Activated CD4-positive, alpha-beta T cell treated with anti-CD3 and anti-CD28 coated beads for 36 hours (primary cell): ENCODE data around the gene GADD45B. TPM values are rescaled to one million over a fixed set of nuclear protein-coding genes. Genes with fewer than 3 reads are reported as not detected.
"Not testable (repeated sequence)": the region's sequence is repeated elsewhere in the genome, so short reads cannot be mapped to it uniquely, and the experiment has no call there.

ENCODE experiments used
- ATAC-seq: fragments of 200-7000 bp; cut with Tn5 transposase; one replicate; pipeline ENCODE4 v1.10.0; 2021; ENCODE audit warnings: mild to moderate bottlenecking, moderate library complexity
- CTCF ChIA-PET: fragments of 350-600 bp; sonication (Branson Sonifier 250); formaldehyde crosslinking; loops from one replicate; lab custom pipeline; 2021; ENCODE audit warnings: antibody characterized with exemption; lab: Charles Lee
- POLR2A ChIA-PET: fragments of 350-600 bp; sonication (Branson Sonifier 250); formaldehyde crosslinking; loops from one replicate; lab custom pipeline; 2021; ENCODE audit warnings: antibody characterized with exemption, inconsistent platforms; lab: Charles Lee
- DNase-seq: peaks from one replicate; pipeline ENCODE4 v3.0.0-alpha.2; 2020
- H3K27ac Mint-ChIP-seq: one replicate; pipeline ENCODE4 v1.8.0; 2021; ENCODE audit warnings: mixed read lengths
- H3K27me3 Mint-ChIP-seq: one replicate; pipeline ENCODE4 v1.8.0; 2021; ENCODE audit warnings: mixed read lengths
- H3K36me3 Mint-ChIP-seq: one replicate; pipeline ENCODE4 v1.8.0; 2021; ENCODE audit warnings: low read depth, mixed read lengths
- H3K4me1 Mint-ChIP-seq: one replicate; pipeline ENCODE4 v1.8.0; 2021; ENCODE audit warnings: mixed read lengths
- H3K4me3 Mint-ChIP-seq: one replicate; pipeline ENCODE4 v1.8.0; 2021; ENCODE audit warnings: mild to moderate bottlenecking, moderate library complexity, mixed read lengths
- H3K9me3 Mint-ChIP-seq: one replicate; pipeline ENCODE4 v1.8.0; 2021; ENCODE audit warnings: low read depth, mixed read lengths
- intact Hi-C, 2 experiments: fragments of 100-400 bp; cut with DNase I in 1 of 2; cut with micrococcal nuclease in 1 of 2; formaldehyde crosslinking; loops; one replicate each; pipeline versions ENCODE4 v1.14.2 to v1.15.1; 2022 to 2024; cut with DNase I, micrococcal nuclease
- total RNA-seq, 2 experiments: library from RNA; stranded (reverse); gene quantifications; one replicate each; pipeline ENCODE4 v1.2.3, GENCODE V29; 2021

Gene GADD45B
- total RNA-seq, 2 experiments from 2014 or later: 57.7 to 71.2 TPM

DNA sequence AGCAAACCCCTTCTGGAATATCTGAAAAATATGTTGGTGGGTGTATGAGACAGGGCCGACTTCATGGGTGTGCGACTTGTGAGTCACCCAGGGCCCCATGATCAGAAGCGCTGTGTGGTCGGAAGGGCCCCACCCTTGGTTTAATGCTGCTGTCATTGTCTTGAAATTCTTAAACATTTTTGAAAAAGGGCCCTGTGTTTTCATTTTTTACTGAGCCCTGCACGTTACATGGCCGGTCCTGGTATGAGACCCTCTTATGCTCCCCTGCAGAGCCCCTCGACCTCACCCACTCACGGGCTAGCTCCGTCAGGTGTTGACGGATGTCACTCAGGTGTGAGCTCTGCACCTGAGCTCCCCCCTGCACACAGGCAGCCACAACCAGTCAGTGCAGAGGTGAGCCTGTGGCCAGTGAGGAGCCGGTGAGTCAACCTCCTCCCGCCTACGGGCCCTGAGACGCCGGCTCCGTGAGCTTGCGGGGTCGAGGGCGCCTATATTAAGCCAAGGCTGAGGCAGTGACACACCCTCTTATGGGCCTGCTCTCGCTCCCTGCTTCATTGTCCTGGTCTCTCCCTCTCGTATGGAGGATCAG is 27.7 kb downstream of the GADD45B start:
- ChIA-PET POLR2A (interaction anchor here (0.6 to 2.5 kb wide), 3 partner anchors 24 to 117 kb away, joined by 3 to 15 read pairs (median 7); partner anchors contain the start of gene GADD45B), CTCF (interaction anchor here (0.8 to 1.5 kb wide), 5 partner anchors 9 to 110 kb away, joined by 3 to 6 read pairs (median 3); partner anchors contain the start of gene GADD45B)
- ATAC-seq (peak; percentile 88), DNase-seq (peak; percentile 85)
- intact Hi-C loops: loop anchor here in 1 of 2 experiments (1.0 to 2.0 kb wide), 2 partner anchors 25 to 50 kb away; no protein-coding TSS in a partner anchor
- Mint-ChIP-seq H3K4me1 (peaks cover 26% of the 10 kb centered on the region), H3K9me3 (no peaks in the 10 kb centered on the region), H3K4me3 (no peak overlapping the region), H3K36me3 (no peaks in the 10 kb centered on the region), H3K27ac (peak overlapping the region; percentile 58), H3K27me3 (peaks cover 10% of the 10 kb centered on the region)

DNA sequence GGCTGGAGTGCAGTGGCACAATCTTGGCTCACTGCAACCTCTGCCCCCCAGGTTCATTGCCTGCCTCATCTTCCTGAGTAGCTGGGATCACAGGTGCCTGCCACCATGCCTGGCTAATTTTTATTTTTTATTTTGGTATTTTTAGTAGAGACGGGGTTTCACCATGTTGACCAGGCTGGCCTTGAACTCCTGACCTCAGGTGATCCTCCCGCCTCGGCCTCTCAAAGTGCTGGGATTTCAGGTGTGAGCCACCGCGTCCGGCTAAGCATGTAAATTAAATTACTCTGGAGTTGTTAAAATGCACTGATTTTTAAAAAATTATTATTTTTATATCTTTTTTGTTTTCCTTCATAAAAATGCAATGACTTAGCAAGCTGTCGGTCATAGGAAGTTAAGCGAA is 30.7 kb downstream of the GADD45B start:
- H3K27ac Mint-ChIP-seq, ATAC-seq, H3K27me3 Mint-ChIP-seq, POLR2A ChIA-PET, DNase-seq, H3K4me3 Mint-ChIP-seq, H3K36me3 Mint-ChIP-seq, H3K9me3 Mint-ChIP-seq: not testable (repeated sequence)
- CTCF ChIA-PET: interaction anchor here (0.6 to 1.0 kb wide), 2 partner anchors 80 to 141 kb away, joined by 3 read pairs; no protein-coding TSS in a partner anchor
- intact Hi-C loops: loop anchor here in 1 of 2 experiments (1.0 kb wide), 1 partner anchor 93 kb away; no protein-coding TSS in a partner anchor
- H3K4me1 Mint-ChIP-seq: peaks cover 26% of the 10 kb centered on the region

DNA sequence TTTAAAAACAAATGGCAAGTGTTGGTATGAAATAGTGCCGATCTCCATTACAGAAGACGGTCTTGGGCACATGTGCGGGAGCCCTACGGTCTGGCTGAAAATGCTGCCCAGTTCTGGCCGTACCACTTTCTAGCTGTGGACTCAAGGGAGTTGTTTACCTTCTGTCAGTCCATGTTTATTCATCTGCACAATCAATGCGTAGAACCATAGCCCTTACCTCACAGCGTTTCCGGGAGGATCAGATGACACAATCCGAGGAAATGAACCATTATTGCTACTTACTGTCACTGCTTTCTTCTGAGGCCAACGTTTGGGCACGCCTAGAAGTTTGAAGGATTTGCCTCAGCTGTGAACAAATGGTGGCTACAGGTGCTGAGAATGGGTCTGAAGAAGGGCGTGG is 31.2 kb downstream of the GADD45B start:
- DNase-seq (peak; percentile 57), ATAC-seq (peak; percentile 68)
- H3K4me1 Mint-ChIP-seq: peaks cover 26% of the 10 kb centered on the region
- H3K9me3 Mint-ChIP-seq: no peaks in the 10 kb centered on the region
- H3K4me3 Mint-ChIP-seq: no peak overlapping the region
- H3K27ac Mint-ChIP-seq: peak overlapping the region; percentile 72
- intact Hi-C loops: loop anchor here in 1 of 2 experiments (1.0 kb wide), 1 partner anchor 92 kb away; no protein-coding TSS in a partner anchor
- H3K27me3 Mint-ChIP-seq: peaks cover 4% of the 10 kb centered on the region
- H3K36me3 Mint-ChIP-seq: no peaks in the 10 kb centered on the region
- ChIA-PET CTCF (interaction anchor here (0.6 to 1.0 kb wide), 2 partner anchors 80 to 141 kb away, joined by 3 read pairs; no protein-coding TSS in a partner anchor), POLR2A (no interaction called here)

DNA sequence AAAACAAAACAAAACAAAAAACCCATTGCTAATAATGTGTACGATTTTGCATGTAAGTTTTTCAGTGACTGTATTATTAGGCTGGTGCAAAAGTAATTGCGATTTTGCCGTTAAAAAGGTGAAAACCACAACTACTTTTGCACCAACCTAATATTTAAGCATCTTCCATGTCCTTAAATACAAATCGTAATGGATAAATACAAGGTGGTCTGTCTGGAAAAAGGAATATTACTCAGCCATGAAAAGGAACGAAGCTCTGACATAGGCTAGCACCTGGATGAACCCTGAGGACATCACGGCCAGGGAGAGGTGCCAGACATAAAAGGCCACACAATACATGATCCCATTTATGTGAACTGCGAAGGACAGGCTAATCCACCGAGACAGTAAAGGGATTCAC is 33.2 kb downstream of the GADD45B start:
- Mint-ChIP-seq H3K9me3 (no peaks in the 10 kb centered on the region), H3K27me3 (peaks cover 4% of the 10 kb centered on the region), H3K27ac (no peak overlapping the region), H3K4me3 (no peak overlapping the region), H3K4me1 (peaks cover 14% of the 10 kb centered on the region), H3K36me3 (no peaks in the 10 kb centered on the region)
- ChIA-PET CTCF (interaction anchor here (0.6 to 0.8 kb wide), 3 partner anchors 53 to 516 kb away, joined by 3 to 6 read pairs (median 3); no protein-coding TSS in a partner anchor), POLR2A (no interaction called here)
- ATAC-seq (no peak), DNase-seq (no peak)
- intact Hi-C loops: no loop called here

DNA sequence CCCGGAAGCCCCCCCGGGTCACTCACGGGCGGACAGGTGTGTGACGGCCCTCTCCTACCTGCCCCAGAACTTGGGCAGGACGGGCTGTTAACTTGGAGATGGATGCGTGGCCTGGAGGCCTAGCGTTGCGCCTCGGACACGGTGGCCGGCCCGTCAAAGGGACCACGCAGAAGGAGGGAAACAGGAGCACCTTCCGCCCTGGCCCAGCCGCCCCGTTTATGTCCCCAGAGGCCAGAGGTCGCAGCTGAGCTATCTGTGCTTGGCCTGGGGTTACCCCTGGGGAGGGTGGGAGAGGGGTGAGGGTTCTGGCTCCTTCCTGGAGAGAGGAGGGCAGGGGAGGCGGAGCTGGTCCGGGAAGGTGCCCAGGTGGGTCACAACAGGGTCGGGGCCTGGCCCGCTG is 35.6 kb downstream of the GADD45B start:
- Mint-ChIP-seq H3K4me3 (no peak overlapping the region), H3K4me1 (peaks cover 10% of the 10 kb centered on the region), H3K27me3 (peaks cover 2% of the 10 kb centered on the region), H3K9me3 (no peaks in the 10 kb centered on the region), H3K27ac (no peak overlapping the region), H3K36me3 (no peaks in the 10 kb centered on the region)
- ChIA-PET POLR2A (no interaction called here), CTCF (interaction anchor here (0.7 kb wide), 1 partner anchor 1617 kb away, joined by 4 read pairs; no protein-coding TSS in a partner anchor)
- no peak for ATAC-seq
- intact Hi-C loops: no loop called here
- no peak for DNase-seq

DNA sequence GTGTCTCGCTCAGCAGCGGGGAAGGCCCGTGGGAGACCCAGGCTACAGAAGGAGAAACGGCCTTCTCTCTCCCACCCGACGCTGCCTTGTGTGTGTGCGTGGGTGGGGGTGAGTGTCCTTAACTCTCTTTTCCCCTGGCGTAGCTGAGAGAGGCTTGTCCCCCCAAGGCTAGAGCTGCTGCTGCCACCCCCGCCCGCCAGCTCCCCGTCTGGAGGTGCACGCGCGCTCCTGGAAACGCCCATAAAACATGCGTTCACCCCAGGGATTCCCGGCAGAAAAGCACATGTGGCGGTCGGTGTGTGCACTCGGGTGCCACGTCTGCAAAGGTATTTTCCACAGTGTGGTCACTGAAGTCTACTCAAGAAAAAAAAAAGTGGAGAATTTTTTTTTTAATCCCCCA is 36.1 kb downstream of the GADD45B start:
- Mint-ChIP-seq H3K27me3 (peaks cover 2% of the 10 kb centered on the region), H3K36me3 (no peaks in the 10 kb centered on the region), H3K4me3 (no peak overlapping the region), H3K4me1 (peaks cover 9% of the 10 kb centered on the region), H3K27ac (no peak overlapping the region), H3K9me3 (no peaks in the 10 kb centered on the region)
- CTCF ChIA-PET: no interaction called here
- POLR2A ChIA-PET: interaction anchor here (0.7 kb wide), 1 partner anchor 263 kb away, joined by 3 read pairs; no protein-coding TSS in a partner anchor
- DNase-seq (no peak), ATAC-seq (no peak)
- intact Hi-C loops: no loop called here

DNA sequence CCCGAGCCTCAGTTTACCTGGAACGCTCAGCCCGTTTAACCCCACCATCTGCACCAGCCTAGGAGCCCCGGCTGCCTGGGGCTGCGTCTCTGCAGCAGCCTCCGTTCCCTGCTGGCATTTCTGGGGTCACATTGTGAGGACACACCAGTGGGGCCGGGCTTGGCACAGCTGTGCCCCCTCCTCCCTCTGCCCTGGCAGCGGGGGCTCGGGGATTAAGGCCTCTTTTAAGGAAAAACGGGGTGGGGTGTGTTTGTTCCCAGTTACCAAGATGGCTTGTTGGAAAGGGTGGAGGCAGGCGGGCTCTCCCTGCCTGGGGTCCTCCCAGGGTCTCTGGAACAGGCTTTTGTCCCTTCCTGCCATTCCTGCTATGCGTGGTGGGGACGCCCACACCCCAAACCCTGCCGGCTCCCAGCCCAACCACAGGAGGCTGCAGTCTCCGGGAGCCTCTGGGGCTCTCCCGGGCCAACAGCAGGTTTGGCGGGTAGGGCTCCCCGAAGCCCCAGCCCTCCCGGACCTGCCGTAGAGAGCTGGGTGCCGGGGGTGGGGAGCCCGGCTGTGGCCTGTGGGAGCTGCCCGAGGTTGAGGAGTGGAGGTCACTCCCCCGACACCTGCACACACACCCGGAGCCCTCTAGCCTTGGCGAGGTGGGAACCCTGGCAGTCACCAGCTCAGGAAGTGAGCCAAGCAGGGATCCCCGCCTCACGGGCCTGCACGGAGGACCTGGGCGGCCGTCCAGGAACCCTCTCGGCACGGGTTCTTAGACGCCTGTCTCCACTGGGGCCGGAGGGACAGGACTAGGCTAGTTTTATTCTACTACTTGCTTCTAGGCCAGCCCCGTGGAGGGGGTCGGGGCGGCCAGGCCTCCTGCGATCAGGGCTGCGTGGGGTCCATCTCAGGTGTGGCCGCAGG is 36.9 kb downstream of the GADD45B start:
- H3K27ac Mint-ChIP-seq: no peak overlapping the region
- ATAC-seq (no peak), DNase-seq (no peak)
- no peaks in the 10 kb centered on the region for H3K27me3 Mint-ChIP-seq
- H3K4me1 Mint-ChIP-seq: peaks cover 3% of the 10 kb centered on the region
- no peaks in the 10 kb centered on the region for H3K9me3 Mint-ChIP-seq
- H3K4me3 Mint-ChIP-seq: no peak overlapping the region
- POLR2A ChIA-PET: interaction anchor here (0.7 kb wide), 1 partner anchor 262 kb away, joined by 3 read pairs; no protein-coding TSS in a partner anchor
- CTCF ChIA-PET: no interaction called here
- intact Hi-C loops: no loop called here
- H3K36me3 Mint-ChIP-seq: no peaks in the 10 kb centered on the region

DNA sequence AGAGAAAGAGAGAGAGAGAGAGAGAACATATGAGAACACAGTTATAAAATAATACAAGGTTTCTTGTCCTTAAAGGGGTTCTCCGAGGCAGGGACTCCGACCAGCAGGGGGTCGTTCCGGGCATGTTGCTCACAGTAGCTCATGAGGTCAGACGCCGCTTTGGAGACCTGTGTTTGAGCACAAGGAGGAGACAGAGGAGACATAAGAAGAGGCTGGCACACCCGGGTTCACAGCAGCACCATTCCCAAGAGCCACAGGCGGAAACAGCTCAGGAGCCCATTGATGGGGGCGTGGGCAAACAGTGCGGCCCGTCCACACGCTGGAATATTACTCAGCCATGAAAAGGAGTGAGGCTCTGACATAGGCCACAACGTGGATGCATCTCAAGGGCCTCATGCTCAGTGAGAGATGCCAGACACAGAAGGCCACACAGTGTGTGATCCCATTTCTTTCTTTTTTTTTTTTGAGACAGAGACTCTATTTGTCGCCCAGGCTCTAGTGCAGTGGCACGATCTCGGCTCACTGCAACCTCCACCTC is 39.1 kb downstream of the GADD45B start:
- intact Hi-C loops: no loop called here
- Mint-ChIP-seq H3K36me3 (no peaks in the 10 kb centered on the region), H3K4me1 (peaks cover 8% of the 10 kb centered on the region), H3K27ac (no peak overlapping the region), H3K9me3 (no peaks in the 10 kb centered on the region), H3K4me3 (no peak overlapping the region), H3K27me3 (no peaks in the 10 kb centered on the region)
- POLR2A ChIA-PET: no interaction called here
- no peak for ATAC-seq
- no peak for DNase-seq
- CTCF ChIA-PET: interaction anchor here (0.6 kb wide), 1 partner anchor 35 kb away, joined by 3 read pairs; no protein-coding TSS in a partner anchor

DNA sequence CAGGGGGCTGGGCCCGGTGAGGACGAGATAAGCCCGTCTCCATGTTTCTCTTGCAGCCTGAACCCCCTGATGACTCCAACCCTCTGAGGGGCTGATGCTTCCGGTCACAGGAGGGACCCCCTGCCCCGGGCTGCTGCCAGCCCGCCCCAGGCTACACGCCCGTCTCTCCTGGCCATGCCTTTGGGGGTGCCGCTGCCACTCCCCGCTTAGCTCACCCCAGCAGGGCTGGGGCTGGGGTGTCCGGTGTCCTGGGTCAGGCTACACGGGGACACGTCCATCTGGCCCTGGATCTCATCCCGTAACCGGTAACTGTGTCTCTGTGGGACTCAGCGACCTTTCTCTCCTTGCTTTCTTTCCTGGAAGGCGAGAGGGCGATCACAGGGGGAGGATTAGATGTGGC is 40.8 kb downstream of the GADD45B start:
- DNase-seq: no peak
- ChIA-PET POLR2A (no interaction called here), CTCF (no interaction called here)
- Mint-ChIP-seq H3K36me3 (no peaks in the 10 kb centered on the region), H3K4me3 (no peak overlapping the region), H3K9me3 (no peaks in the 10 kb centered on the region), H3K27ac (no peak overlapping the region), H3K27me3 (no peaks in the 10 kb centered on the region), H3K4me1 (peaks cover 8% of the 10 kb centered on the region)
- no peak for ATAC-seq
- intact Hi-C loops: no loop called here

DNA sequence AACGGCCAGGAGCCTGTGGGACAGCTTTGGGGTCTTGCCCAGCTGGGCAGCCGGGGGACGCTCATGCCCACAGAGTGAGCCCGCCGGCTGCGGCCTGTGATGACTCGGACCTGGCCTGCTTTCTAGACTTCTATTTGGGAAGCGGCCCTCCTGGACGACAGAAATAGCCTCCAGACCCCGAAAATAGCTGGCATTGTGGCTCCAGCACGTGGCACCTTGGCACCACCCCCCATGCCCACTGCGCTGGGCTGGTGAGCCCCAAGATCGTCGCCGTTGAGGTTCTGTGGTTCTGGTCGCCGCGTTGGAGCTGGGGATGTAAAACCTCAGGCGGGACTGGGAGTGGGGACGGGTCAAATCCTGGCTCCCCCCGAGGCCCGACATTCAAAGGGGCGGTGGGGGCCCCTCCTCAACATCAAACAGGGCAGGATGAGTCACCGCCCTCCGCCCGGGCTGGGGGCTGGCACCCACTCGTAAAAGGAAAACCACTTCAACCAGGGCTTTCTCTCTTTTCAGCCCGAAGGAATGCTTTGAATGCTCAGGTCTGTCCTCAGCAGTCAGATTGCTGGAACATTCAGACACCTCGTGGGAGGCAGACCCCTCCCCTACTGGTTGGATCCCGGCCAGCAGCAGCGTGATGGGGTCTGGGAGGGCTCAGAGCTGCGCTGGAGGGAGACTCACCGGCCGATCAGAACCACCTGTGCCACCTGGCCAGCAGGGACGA is 42.1 kb downstream of the GADD45B start:
- Mint-ChIP-seq H3K36me3 (no peaks in the 10 kb centered on the region), H3K4me1 (peaks cover 8% of the 10 kb centered on the region), H3K27me3 (no peaks in the 10 kb centered on the region), H3K27ac (no peak overlapping the region), H3K9me3 (no peaks in the 10 kb centered on the region), H3K4me3 (no peak overlapping the region)
- intact Hi-C loops: no loop called here
- ChIA-PET POLR2A (interaction anchor here (0.6 kb wide), 1 partner anchor 90 kb away, joined by 3 read pairs; no protein-coding TSS in a partner anchor), CTCF (interaction anchor here (0.9 kb wide), 1 partner anchor 93 kb away, joined by 3 read pairs; no protein-coding TSS in a partner anchor)
- DNase-seq (no peak), ATAC-seq (peak; percentile 12)
